HepG2 (cell line): ENCODE results near the gene CCDC142. TPM values are rescaled to one million over a fixed set of nuclear protein-coding genes. Genes with fewer than 3 reads are reported as not detected.
A peak's percentile ranks its signal among the peaks of the same experiment; 100 is the strongest.

ENCODE experiments used
- EEA1 ChIP-seq: sonication (generic); formaldehyde crosslinking; IDR thresholded peaks from 2 replicates; pipeline ENCODE4 v1.5.1; 2020; ENCODE audit warnings: mild to moderate bottlenecking, missing genetic modification reagents, borderline replicate concordance
- FOXK2 ChIP-seq: fragments of 450-650 bp; IDR thresholded peaks from 2 replicates; pipeline ENCODE4 v1.6.1; 2016
- GTF3A ChIP-seq: sonication (generic); formaldehyde crosslinking; conservative IDR thresholded peaks from 2 replicates; pipeline ENCODE4 v1.4.0; 2020; ENCODE audit warnings: mild to moderate bottlenecking, missing genetic modification reagents
- MAZ ChIP-seq, 2 experiments: sonication (generic) in 1 of 2; formaldehyde crosslinking in 1 of 2; IDR thresholded peaks; 2 replicates each; pipeline versions ENCODE4 v1.5.0 to v1.6.1; 2012 to 2020; ENCODE audit warnings: low read depth in 2 of 2, mild to moderate bottlenecking in 2 of 2, borderline replicate concordance in 1 of 2, improper control_type of control experiment in 1 of 2, low read length in 1 of 2, missing genetic modification reagents in 1 of 2, moderate library complexity in 1 of 2
- MXI1 ChIP-seq: IDR thresholded peaks from 3 replicates; pipeline ENCODE4 v1.6.1; 2012; ENCODE audit warnings: low read depth, low read length, inconsistent platforms, borderline replicate concordance
- SALL2 ChIP-seq: sonication (generic); formaldehyde crosslinking; IDR thresholded peaks from 2 replicates; pipeline ENCODE4 v1.8.1; 2023; ENCODE audit warnings: mild to moderate bottlenecking, missing genetic modification reagents, inconsistent platforms
- SOX13 ChIP-seq, 3 experiments: fragments of 450-650 bp in 1 of 3; sonication (generic) in 1 of 3; formaldehyde crosslinking in 1 of 3; IDR thresholded peaks in 2 of 3; conservative IDR thresholded peaks in 1 of 3; 2 replicates each; pipeline versions ENCODE4 v1.5.0 to v1.6.1; 2016 to 2020; ENCODE audit warnings: antibody characterized with exemption in 1 of 3, mild to moderate bottlenecking in 1 of 3, missing compliant biosample characterization in 1 of 3, missing genetic modification reagents in 1 of 3, moderate library complexity in 1 of 3
- ZNF547 ChIP-seq: sonication (generic); formaldehyde crosslinking; IDR thresholded peaks from 2 replicates; pipeline ENCODE4 v1.5.1; 2020; ENCODE audit warnings: mild to moderate bottlenecking, missing genetic modification reagents
- ZNF678 ChIP-seq: sonication (generic); formaldehyde crosslinking; IDR thresholded peaks from 2 replicates; pipeline ENCODE4 v1.4.0; 2020; ENCODE audit warnings: mild to moderate bottlenecking, missing genetic modification reagents
- polyA plus RNA-seq, 8 experiments: library from polyadenylated mRNA; depleted of rRNA in 3 of 8; stranded (reverse) in 7 of 8; unstranded in 1 of 8; fragments of >200 nt; fragmentation: Illumina TruSeq in 4 of 8; extraction: Trizol in 4 of 8; gene quantifications; 2 replicates each; pipeline versions ENCODE4 v1.2.1 to v1.2.3, GENCODE V29; 2011 to 2016; ENCODE audit warnings: low read depth in 4 of 8, missing spikeins in 1 of 8, mixed read lengths in 1 of 8; ENCODE audit not compliant: insufficient read depth in 1 of 8
- total RNA-seq, 5 experiments: library from RNA; depleted of rRNA; stranded (reverse); fragments of >200 nt; fragmentation: Illumina TruSeq; extraction: Trizol; gene quantifications; 2 replicates each; pipeline ENCODE4 v1.2.3, GENCODE V29; 2016; ENCODE audit warnings: low read depth in 1 of 5
- TF ChIP-seq, protein P1 (sequence below): sonication (generic); formaldehyde crosslinking; IDR thresholded peaks from 2 replicates; pipeline ENCODE4 v1.4.0; 2020; ENCODE audit warnings: missing genetic modification reagents, borderline replicate concordance
- TF ChIP-seq, protein P2 (sequence below): sonication (generic); formaldehyde crosslinking; IDR thresholded peaks from 2 replicates; pipeline ENCODE4 v1.4.0; 2020; ENCODE audit warnings: missing genetic modification reagents, borderline replicate concordance
- TF ChIP-seq, protein P3 (sequence below): sonication (generic); formaldehyde crosslinking; conservative IDR thresholded peaks from 2 replicates; pipeline ENCODE4 v1.4.0; 2020; ENCODE audit warnings: missing genetic modification reagents
- TF ChIP-seq, protein P4 (sequence below): IDR thresholded peaks from 2 replicates; pipeline ENCODE4 v1.6.1; 2016; ENCODE audit warnings: missing compliant biosample characterization, missing genetic modification reagents, borderline replicate concordance
- TF ChIP-seq, protein P5 (sequence below): conservative IDR thresholded peaks from 2 replicates; pipeline ENCODE4 v1.6.1; 2018; ENCODE audit warnings: missing genetic modification reagents

The CCDC142 gene
- total and polyA plus RNA-seq, 2 of the 13 experiments (the other 11 are each of a cell fraction or from before 2014, with no cell fraction given) = 14.7 to 30.4 TPM

DNA sequence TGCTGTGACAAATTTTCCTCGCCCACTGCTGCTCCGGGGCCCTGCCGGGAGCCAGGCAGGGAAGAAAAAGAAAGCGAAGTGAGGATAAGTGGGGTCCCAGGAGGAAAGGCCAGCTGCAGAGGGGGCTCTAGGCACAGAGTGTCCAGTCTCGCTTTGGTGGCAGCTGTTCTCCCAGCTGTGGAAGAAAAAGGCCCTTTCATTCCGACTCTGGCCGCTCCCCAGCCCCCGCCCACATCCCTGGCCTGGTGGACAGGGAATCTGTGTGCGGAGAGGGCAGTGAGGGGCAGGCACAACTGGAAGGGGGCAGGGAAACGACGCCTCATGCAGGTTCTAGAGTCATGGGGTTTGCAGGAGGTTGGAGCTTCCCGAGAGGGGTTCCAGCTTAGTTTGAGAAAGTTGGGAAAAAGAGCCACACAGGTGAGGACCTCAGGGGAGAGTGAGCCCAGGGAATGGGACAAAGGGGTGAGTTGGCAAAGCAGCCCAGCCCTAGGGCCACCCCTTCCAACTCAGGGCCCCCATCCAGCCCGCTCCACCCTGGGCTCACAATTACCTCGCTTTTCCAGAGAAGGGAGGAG lies 42.9 kb downstream of the CCDC142 start (continued):
- TF ChIP-seq, protein P1, sequence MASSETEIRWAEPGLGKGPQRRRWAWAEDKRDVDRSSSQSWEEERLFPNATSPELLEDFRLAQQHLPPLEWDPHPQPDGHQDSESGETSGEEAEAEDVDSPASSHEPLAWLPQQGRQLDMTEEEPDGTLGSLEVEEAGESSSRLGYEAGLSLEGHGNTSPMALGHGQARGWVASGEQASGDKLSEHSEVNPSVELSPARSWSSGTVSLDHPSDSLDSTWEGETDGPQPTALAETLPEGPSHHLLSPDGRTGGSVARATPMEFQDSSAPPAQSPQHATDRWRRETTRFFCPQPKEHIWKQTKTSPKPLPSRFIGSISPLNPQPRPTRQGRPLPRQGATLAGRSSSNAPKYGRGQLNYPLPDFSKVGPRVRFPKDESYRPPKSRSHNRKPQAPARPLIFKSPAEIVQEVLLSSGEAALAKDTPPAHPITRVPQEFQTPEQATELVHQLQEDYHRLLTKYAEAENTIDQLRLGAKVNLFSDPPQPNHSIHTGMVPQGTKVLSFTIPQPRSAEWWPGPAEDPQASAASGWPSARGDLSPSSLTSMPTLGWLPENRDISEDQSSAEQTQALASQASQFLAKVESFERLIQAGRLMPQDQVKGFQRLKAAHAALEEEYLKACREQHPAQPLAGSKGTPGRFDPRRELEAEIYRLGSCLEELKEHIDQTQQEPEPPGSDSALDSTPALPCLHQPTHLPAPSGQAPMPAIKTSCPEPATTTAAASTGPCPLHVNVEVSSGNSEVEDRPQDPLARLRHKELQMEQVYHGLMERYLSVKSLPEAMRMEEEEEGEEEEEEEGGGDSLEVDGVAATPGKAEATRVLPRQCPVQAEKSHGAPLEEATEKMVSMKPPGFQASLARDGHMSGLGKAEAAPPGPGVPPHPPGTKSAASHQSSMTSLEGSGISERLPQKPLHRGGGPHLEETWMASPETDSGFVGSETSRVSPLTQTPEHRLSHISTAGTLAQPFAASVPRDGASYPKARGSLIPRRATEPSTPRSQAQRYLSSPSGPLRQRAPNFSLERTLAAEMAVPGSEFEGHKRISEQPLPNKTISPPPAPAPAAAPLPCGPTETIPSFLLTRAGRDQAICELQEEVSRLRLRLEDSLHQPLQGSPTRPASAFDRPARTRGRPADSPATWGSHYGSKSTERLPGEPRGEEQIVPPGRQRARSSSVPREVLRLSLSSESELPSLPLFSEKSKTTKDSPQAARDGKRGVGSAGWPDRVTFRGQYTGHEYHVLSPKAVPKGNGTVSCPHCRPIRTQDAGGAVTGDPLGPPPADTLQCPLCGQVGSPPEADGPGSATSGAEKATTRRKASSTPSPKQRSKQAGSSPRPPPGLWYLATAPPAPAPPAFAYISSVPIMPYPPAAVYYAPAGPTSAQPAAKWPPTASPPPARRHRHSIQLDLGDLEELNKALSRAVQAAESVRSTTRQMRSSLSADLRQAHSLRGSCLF (CRISPR knock-in tag) = no peak
- no peak for TF ChIP-seq SALL2 (CRISPR knock-in tag)
- no peak for TF ChIP-seq MAZ (IDR thresholded peaks at IDR 0.05; ENCODE audit: borderline replicate concordance, low read depth, low read length)
- no peak for TF ChIP-seq MAZ (CRISPR knock-in tag; IDR thresholded peaks at IDR 0.05; ENCODE audit: low read depth)
- no peak for TF ChIP-seq GTF3A (CRISPR knock-in tag)
- no peak for TF ChIP-seq ZNF547 (CRISPR knock-in tag)
- TF ChIP-seq, protein P2, sequence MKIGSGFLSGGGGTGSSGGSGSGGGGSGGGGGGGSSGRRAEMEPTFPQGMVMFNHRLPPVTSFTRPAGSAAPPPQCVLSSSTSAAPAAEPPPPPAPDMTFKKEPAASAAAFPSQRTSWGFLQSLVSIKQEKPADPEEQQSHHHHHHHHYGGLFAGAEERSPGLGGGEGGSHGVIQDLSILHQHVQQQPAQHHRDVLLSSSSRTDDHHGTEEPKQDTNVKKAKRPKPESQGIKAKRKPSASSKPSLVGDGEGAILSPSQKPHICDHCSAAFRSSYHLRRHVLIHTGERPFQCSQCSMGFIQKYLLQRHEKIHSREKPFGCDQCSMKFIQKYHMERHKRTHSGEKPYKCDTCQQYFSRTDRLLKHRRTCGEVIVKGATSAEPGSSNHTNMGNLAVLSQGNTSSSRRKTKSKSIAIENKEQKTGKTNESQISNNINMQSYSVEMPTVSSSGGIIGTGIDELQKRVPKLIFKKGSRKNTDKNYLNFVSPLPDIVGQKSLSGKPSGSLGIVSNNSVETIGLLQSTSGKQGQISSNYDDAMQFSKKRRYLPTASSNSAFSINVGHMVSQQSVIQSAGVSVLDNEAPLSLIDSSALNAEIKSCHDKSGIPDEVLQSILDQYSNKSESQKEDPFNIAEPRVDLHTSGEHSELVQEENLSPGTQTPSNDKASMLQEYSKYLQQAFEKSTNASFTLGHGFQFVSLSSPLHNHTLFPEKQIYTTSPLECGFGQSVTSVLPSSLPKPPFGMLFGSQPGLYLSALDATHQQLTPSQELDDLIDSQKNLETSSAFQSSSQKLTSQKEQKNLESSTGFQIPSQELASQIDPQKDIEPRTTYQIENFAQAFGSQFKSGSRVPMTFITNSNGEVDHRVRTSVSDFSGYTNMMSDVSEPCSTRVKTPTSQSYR (CRISPR knock-in tag) = peak; percentile 73
- no peak for TF ChIP-seq EEA1 (CRISPR knock-in tag)
- no peak for TF ChIP-seq MXI1
- TF ChIP-seq, protein P3, sequence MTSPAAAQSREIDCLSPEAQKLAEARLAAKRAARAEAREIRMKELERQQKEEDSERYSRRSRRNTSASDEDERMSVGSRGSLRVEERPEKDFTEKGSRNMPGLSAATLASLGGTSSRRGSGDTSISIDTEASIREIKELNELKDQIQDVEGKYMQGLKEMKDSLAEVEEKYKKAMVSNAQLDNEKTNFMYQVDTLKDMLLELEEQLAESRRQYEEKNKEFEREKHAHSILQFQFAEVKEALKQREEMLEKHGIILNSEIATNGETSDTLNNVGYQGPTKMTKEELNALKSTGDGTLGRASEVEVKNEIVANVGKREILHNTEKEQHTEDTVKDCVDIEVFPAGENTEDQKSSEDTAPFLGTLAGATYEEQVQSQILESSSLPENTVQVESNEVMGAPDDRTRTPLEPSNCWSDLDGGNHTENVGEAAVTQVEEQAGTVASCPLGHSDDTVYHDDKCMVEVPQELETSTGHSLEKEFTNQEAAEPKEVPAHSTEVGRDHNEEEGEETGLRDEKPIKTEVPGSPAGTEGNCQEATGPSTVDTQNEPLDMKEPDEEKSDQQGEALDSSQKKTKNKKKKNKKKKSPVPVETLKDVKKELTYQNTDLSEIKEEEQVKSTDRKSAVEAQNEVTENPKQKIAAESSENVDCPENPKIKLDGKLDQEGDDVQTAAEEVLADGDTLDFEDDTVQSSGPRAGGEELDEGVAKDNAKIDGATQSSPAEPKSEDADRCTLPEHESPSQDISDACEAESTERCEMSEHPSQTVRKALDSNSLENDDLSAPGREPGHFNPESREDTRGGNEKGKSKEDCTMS (CRISPR knock-in tag) = no peak
- TF ChIP-seq, protein P4, sequence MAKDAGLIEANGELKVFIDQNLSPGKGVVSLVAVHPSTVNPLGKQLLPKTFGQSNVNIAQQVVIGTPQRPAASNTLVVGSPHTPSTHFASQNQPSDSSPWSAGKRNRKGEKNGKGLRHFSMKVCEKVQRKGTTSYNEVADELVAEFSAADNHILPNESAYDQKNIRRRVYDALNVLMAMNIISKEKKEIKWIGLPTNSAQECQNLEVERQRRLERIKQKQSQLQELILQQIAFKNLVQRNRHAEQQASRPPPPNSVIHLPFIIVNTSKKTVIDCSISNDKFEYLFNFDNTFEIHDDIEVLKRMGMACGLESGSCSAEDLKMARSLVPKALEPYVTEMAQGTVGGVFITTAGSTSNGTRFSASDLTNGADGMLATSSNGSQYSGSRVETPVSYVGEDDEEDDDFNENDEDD (CRISPR knock-in tag) = no peak
- no peak for TF ChIP-seq FOXK2
- TF ChIP-seq ZNF678 (CRISPR knock-in tag) = no peak
- TF ChIP-seq SOX13 (IDR thresholded peaks at IDR 0.05) = no peak
- no peak for TF ChIP-seq SOX13 (CRISPR knock-in tag; conservative IDR thresholded peaks at IDR 0.05 in 1 of 2, IDR thresholded peaks at IDR 0.05 in 1 of 2)
- TF ChIP-seq, protein P5, sequence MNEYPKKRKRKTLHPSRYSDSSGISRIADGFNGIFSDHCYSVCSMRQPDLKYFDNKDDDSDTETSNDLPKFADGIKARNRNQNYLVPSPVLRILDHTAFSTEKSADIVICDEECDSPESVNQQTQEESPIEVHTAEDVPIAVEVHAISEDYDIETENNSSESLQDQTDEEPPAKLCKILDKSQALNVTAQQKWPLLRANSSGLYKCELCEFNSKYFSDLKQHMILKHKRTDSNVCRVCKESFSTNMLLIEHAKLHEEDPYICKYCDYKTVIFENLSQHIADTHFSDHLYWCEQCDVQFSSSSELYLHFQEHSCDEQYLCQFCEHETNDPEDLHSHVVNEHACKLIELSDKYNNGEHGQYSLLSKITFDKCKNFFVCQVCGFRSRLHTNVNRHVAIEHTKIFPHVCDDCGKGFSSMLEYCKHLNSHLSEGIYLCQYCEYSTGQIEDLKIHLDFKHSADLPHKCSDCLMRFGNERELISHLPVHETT = no peak
